Measurements from ENCODE around the gene IFITM10. TPM values are rescaled to one million over a fixed set of nuclear protein-coding genes. Genes with fewer than 3 reads are reported as not detected.

Gene IFITM10
- total RNA-seq, 4 donors from 2014 or later: 0.88 to 6.3 (median 2.4) TPM

DNA sequence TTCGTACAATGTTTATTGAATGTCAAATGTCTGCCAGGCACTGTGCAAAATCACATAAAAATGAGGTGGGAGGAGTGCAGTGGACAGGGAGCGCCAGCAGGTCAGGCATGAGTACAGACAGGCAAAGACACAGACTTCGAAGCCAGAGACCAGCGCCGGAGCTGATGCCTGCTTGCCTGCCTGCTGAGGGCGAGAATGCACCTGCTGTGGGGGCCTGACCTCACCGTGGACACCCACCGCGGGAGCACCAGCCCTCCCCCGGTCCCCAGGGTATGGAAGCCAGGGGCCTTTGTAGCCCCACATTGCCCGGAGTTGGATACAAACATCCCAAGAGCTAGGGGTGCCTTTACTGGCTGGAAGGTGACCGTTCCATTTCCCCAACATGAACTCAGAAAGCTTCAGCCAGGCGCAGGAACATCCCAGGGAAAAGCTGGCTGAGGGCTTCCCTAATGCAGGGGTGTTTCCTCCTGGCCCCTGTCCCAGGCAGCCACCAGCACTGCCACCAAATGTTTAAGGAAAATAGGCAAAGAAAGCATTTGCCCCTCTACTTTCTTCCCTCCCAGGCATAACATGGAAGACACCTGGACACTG, 17.9 kb downstream of the IFITM10 start:
- H3K4me3 ChIP-seq: no peak overlapping the region
- H3K4me1 ChIP-seq: peaks cover 0 to 10% (median 0%) of the 10 kb centered on the region in 3 donors
- H3K9me3 ChIP-seq: peaks cover 0 to 16% (median 14%) of the 10 kb centered on the region in 3 donors
- TF ChIP-seq, protein P1, sequence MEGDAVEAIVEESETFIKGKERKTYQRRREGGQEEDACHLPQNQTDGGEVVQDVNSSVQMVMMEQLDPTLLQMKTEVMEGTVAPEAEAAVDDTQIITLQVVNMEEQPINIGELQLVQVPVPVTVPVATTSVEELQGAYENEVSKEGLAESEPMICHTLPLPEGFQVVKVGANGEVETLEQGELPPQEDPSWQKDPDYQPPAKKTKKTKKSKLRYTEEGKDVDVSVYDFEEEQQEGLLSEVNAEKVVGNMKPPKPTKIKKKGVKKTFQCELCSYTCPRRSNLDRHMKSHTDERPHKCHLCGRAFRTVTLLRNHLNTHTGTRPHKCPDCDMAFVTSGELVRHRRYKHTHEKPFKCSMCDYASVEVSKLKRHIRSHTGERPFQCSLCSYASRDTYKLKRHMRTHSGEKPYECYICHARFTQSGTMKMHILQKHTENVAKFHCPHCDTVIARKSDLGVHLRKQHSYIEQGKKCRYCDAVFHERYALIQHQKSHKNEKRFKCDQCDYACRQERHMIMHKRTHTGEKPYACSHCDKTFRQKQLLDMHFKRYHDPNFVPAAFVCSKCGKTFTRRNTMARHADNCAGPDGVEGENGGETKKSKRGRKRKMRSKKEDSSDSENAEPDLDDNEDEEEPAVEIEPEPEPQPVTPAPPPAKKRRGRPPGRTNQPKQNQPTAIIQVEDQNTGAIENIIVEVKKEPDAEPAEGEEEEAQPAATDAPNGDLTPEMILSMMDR (IDR thresholded peaks at IDR 0.05): no peak
- no peak for TF ChIP-seq POLR2A (IDR thresholded peaks at IDR 0.05)
- DNase-seq: no peak
- intact Hi-C loops (cut with DNase I): no loop called here
- 13 to 16% methylated on average over 5 to 11 of the region's 13 CpGs for WGBS, 2 donors
- no peaks in the 10 kb centered on the region for H3K36me3 ChIP-seq
- peaks cover 0 to 97% (median 2%) of the 10 kb centered on the region in 4 donors for H3K27me3 ChIP-seq
- H3K27ac ChIP-seq: no peak overlapping the region

DNA sequence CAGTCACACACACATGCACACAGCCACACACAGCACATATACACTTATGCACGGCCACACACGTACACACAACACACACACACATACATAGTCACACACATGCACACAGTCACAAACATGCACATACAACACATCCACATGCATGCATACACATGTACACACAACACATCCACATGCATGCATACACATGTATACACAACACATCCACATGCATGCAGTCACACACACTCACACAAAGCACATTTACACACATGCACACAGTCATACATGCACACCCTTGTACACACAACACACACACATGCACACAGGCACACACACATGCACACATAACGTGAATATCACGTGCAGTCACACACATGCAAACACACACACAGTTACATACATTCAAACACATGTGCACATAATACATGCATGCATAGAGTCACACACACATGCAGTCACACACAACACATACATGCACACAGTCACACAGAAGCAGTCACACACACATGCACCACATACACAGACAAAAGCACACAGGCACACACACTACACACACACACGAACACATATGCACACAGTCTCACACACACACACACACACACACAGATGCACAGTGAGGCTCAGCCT, 18.8 kb downstream of the IFITM10 start:
- WGBS, 2 donors: 74 to 83% methylated on average over 5 of the region's 5 CpGs
- TF ChIP-seq, protein P1 (IDR thresholded peaks at IDR 0.05): no peak
- no peak for TF ChIP-seq POLR2A (IDR thresholded peaks at IDR 0.05)
- H3K9me3 ChIP-seq: peaks cover 0 to 7% (median 7%) of the 10 kb centered on the region in 3 donors

DNA sequence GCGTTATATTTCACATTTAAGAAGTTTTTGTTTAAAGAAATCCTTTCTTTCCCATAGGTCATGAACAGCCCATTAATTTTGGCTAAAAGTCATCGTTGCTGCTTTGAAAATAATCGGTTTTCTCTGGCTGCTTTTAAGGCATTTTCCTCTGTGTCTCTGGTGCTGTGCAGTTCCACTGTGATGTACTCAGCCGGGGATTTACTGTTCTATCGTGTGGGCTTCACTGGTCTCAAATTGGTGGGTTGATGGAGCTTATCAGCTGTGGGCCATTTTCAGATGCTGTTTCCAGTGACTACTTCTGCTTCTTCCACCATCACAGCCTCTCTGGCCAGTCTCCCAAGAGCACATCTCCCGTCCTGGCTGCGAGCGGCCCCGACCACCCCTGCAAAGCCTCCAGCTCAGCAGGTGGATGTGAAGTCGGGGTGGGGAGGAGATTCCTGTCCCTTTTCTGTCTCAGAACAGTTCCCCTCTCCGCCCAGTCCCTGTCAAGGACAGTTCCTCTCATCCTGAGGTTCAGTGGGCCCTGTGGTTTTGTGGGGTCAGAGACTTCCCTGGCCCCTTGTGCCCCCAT, 20.3 kb downstream of the IFITM10 start:
- Histone ChIP-seq H3K27me3 (peaks cover 0 to 92% (median 2%) of the 10 kb centered on the region in 4 donors), H3K4me3 (no peak overlapping the region), H3K27ac (no peak overlapping the region), H3K36me3 (no peaks in the 10 kb centered on the region), H3K4me1 (peaks cover 0 to 10% (median 0%) of the 10 kb centered on the region in 3 donors), H3K9me3 (no peaks in the 10 kb centered on the region)
- TF ChIP-seq, protein P1 (IDR thresholded peaks at IDR 0.05): no peak
- WGBS, 2 donors: 56 to 72% methylated on average over 7 to 11 of the region's 11 CpGs
- DNase-seq: no peak
- intact Hi-C loops (cut with DNase I): no loop called here

More for the DNA sequence above, 18.8 kb downstream of the IFITM10 start:
- Histone ChIP-seq H3K4me3 (no peak overlapping the region), H3K27ac (no peak overlapping the region), H3K4me1 (peaks cover 0 to 10% (median 0%) of the 10 kb centered on the region in 3 donors), H3K36me3 (no peaks in the 10 kb centered on the region), H3K27me3 (peaks cover 0 to 98% (median 2%) of the 10 kb centered on the region in 4 donors)
- DNase-seq: no peak
- intact Hi-C loops (cut with DNase I): no loop called here

DNA sequence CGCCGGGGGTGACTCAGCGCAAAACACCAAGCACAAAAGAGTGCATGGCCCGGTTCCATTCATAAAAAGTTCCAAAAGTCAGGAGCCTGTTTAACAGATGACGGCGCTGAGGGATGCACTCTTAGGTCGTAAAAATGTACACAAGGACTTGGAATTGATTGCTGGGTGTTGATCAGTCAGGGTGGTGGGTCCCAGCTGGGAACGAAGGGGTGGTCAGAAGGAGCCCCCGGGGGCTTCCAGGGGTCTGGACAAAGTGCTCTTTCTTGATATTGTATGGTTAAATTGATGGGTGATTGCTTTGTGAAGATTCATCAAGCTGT, 20.7 kb downstream of the IFITM10 start:
- WGBS, 2 donors: 43 to 56% methylated on average over 9 of the region's 9 CpGs
- no peak overlapping the region for H3K27ac ChIP-seq
- no peaks in the 10 kb centered on the region for H3K9me3 ChIP-seq
- TF ChIP-seq, protein P1 (IDR thresholded peaks at IDR 0.05): no peak
- TF ChIP-seq POLR2A (IDR thresholded peaks at IDR 0.05): no peak
- H3K27me3 ChIP-seq: peaks cover 0 to 92% (median 2%) of the 10 kb centered on the region in 4 donors
- H3K4me3 ChIP-seq: no peak overlapping the region
- intact Hi-C loops (cut with DNase I): no loop called here
- H3K36me3 ChIP-seq: no peaks in the 10 kb centered on the region
- peaks cover 0 to 10% (median 0%) of the 10 kb centered on the region in 3 donors for H3K4me1 ChIP-seq
- no peak for DNase-seq
